Measurements from ENCODE around the gene ALMS1.
"Not testable (repeated sequence)": the region's sequence is repeated elsewhere in the genome, so short reads cannot be mapped to it uniquely, and the experiment has no call there.

ALMS1 gene

GRCh38 chr2:73504850-73505249 lies 119.2 kb downstream of the ALMS1 start:
- not testable (repeated sequence) for DNase-seq

GRCh38 chr2:73510470-73510869 lies 124.8 kb downstream of the ALMS1 start:
- not testable (repeated sequence) for DNase-seq

- no peak for DNase-seq
These were observed 130.4 kb downstream of the ALMS1 start for GRCh38 chr2:73516033-73516432.

- DNase-seq, result no peak
These were observed 143.1 kb downstream of the ALMS1 start for GRCh38 chr2:73528688-73529087.

- not testable (repeated sequence) for DNase-seq
These were observed 145.1 kb downstream of the ALMS1 start for GRCh38 chr2:73530773-73531172.

GRCh38 chr2:73532381-73532780 lies 146.7 kb downstream of the ALMS1 start:
- DNase-seq, result no peak

GRCh38 chr2:73536133-73536840 lies 150.7 kb downstream of the ALMS1 start:
- DNase-seq, result no peak

GRCh38 chr2:73560875-73561274 lies 175.2 kb downstream of the ALMS1 start:
- DNase-seq, result not testable (repeated sequence)

GRCh38 chr2:73561422-73561821 lies 175.8 kb downstream of the ALMS1 start:
- DNase-seq, result no peak

GRCh38 chr2:73564986-73565385 lies 179.3 kb downstream of the ALMS1 start:
- DNase-seq, result no peak

- DNase-seq, result no peak
These were observed 180.7 kb downstream of the ALMS1 start for GRCh38 chr2:73566288-73566878.

GRCh38 chr2:73575261-73575660 lies 189.6 kb downstream of the ALMS1 start:
- DNase-seq, result no peak

GRCh38 chr2:73582364-73582763 lies 196.7 kb downstream of the ALMS1 start:
- DNase-seq, result no peak

- DNase-seq, result no peak
These were observed 202.5 kb downstream of the ALMS1 start for GRCh38 chr2:73588177-73588576.

- DNase-seq, result no peak
These were observed 208.0 kb downstream of the ALMS1 start for GRCh38 chr2:73593680-73594079.

GRCh38 chr2:73594251-73594650 lies 208.6 kb downstream of the ALMS1 start:
- DNase-seq, result no peak

- DNase-seq, result no peak
These were observed 216.1 kb downstream of the ALMS1 start for GRCh38 chr2:73601780-73602179.

GRCh38 chr2:73603099-73603588 lies 217.5 kb downstream of the ALMS1 start:
- not testable (repeated sequence) for DNase-seq

- DNase-seq, result not testable (repeated sequence)
These were observed 219.0 kb downstream of the ALMS1 start for GRCh38 chr2:73604589-73604988.

GRCh38 chr2:73610111-73610510 lies 224.5 kb downstream of the ALMS1 start:
- no peak for DNase-seq

- DNase-seq, result no peak
These were observed 225.6 kb downstream of the ALMS1 start for GRCh38 chr2:73611193-73611592.

GRCh38 chr2:73611867-73612266 lies 226.2 kb downstream of the ALMS1 start:
- DNase-seq, result no peak

- no peak for DNase-seq
These were observed 228.5 kb downstream of the ALMS1 start for GRCh38 chr2:73614105-73614504.

GRCh38 chr2:73614997-73615396 lies 229.4 kb downstream of the ALMS1 start:
- DNase-seq, result no peak

GRCh38 chr2:73619925-73620324 lies 234.3 kb downstream of the ALMS1 start:
- DNase-seq, result not testable (repeated sequence)
